ENCODE data around the gene RAP2C.

DNA sequence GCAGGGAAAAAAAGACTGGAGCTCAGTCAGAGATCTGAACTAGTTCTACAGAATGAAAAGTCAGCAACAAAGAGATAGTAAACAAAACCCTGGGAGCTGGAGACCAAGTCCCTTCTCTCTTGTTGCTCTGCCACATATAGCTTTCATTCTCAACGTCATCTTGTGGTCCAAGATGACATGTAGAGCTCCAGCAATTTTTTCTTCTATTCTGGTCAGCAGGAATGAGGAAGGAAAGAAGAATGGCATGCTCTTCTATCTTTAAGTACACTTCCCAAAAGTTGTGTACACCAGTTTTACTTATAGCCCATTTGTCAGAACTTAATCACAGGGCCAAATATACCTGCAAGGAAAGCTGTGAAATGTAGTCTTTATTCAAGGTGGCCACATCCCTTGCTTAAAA lies 45.6 kb downstream of the RAP2C start:
- TF ChIP-seq REST (IDR thresholded peaks at IDR 0.05; ENCODE audit: borderline replicate concordance) = no peak
- TF ChIP-seq, protein P1, sequence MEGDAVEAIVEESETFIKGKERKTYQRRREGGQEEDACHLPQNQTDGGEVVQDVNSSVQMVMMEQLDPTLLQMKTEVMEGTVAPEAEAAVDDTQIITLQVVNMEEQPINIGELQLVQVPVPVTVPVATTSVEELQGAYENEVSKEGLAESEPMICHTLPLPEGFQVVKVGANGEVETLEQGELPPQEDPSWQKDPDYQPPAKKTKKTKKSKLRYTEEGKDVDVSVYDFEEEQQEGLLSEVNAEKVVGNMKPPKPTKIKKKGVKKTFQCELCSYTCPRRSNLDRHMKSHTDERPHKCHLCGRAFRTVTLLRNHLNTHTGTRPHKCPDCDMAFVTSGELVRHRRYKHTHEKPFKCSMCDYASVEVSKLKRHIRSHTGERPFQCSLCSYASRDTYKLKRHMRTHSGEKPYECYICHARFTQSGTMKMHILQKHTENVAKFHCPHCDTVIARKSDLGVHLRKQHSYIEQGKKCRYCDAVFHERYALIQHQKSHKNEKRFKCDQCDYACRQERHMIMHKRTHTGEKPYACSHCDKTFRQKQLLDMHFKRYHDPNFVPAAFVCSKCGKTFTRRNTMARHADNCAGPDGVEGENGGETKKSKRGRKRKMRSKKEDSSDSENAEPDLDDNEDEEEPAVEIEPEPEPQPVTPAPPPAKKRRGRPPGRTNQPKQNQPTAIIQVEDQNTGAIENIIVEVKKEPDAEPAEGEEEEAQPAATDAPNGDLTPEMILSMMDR (IDR thresholded peaks at IDR 0.05; ENCODE audit: poor library complexity, severe bottlenecking) = no peak
- TF ChIP-seq RAD21 (conservative IDR thresholded peaks at IDR 0.05) = no peak
- no peak for TF ChIP-seq EP300 (conservative IDR thresholded peaks at IDR 0.05; ENCODE audit: poor library complexity, severe bottlenecking)
- no peak for TF ChIP-seq TAF1 (IDR thresholded peaks at IDR 0.05; ENCODE audit: low read depth)
- no peak for TF ChIP-seq EZH2 (IDR thresholded peaks at IDR 0.05; ENCODE audit: borderline replicate concordance, insufficient read depth, low read length, poor library complexity, severe bottlenecking)

All from neural cell (in vitro differentiated cells).